Brain microvascular endothelial cell (primary cell): ENCODE measurements around the gene ICOSLG.

Experiments used
- DNase-seq: peaks from one replicate; pipeline ENCODE4 v3.0.0-alpha.2; 2020
- H3K27ac ChIP-seq: fragments of 250-450 bp; sonication (Bioruptor Pico); 2 replicates; pipeline ENCODE4 v1.5.1; 2020; ENCODE audit warnings: mild to moderate bottlenecking, moderate library complexity
- H3K27me3 ChIP-seq: fragments of 250-450 bp; sonication (Bioruptor Pico); replicated peaks from 2 replicates; pipeline ENCODE4 v1.5.1; 2020; ENCODE audit warnings: mild to moderate bottlenecking
- H3K36me3 ChIP-seq: fragments of 250-450 bp; sonication (Bioruptor Pico); replicated peaks from 2 replicates; pipeline ENCODE4 v1.5.1; 2020; ENCODE audit warnings: mild to moderate bottlenecking
- H3K4me3 ChIP-seq: 2 replicates; pipeline ENCODE4 v1.5.1; 2011; ENCODE audit warnings: low read depth, mild to moderate bottlenecking, control low read depth, low read length, moderate library complexity
- in situ Hi-C: cut with HindIII; loops from 2 replicates; pipeline ENCODE4 v1.10.0; 2017; ENCODE audit warnings: low sequenced_read_pairs, low pct_ligation_motif_present
- TF ChIP-seq, protein P1 (sequence below): IDR thresholded peaks from 2 replicates; pipeline ENCODE4 v1.5.1; 2011; ENCODE audit warnings: low read depth, mild to moderate bottlenecking, moderate library complexity, low read length, control low read depth, inconsistent platforms; ENCODE audit errors: missing control alignments

ICOSLG gene

DNA sequence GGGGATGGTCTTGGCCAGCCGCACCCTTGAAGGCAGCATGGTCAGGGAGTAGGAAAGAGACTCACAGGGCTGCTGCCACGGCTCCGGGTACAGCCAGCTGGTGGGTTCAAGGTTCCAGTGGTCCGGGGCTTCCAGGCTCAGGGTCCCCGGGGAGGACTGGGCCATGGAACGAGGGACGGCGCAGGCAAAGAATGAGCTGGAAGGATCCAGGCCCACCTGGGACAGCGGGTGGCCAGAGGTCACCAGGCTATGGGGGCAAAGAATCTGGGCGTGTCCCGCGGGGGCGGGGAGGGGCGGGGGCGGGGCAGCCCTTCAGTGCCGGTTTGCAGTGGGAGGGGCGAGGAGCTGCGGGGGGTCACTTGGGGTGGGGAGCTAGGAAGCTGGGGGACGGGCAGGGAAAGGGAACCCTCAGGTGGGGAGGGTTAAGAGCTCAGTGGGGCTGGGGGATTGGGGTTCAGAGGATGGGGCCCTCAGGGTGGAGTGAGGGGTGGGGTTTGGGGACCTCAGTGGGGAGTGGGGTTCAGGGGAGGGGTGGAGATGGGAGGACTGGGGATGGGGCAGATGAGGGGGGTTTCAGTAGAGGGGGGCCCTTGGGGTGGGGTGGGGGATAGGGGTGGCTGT, 21.0 kb upstream of the ICOSLG start, which contains the start of gene DNMT3L:
DNMT3L (minus strand) TSS at position 223 of the 621 bp plus-strand sequence. CDS start 638 bp downstream, outside the sequence.
- in situ Hi-C loops: no loop called here
- no peaks in the 10 kb centered on the region for H3K36me3 ChIP-seq
- DNase-seq: no peak
- H3K27ac ChIP-seq: no peak within 1 kb of the TSS
- H3K4me3 ChIP-seq: no peak within 1 kb of the TSS
- TF ChIP-seq, protein P1, sequence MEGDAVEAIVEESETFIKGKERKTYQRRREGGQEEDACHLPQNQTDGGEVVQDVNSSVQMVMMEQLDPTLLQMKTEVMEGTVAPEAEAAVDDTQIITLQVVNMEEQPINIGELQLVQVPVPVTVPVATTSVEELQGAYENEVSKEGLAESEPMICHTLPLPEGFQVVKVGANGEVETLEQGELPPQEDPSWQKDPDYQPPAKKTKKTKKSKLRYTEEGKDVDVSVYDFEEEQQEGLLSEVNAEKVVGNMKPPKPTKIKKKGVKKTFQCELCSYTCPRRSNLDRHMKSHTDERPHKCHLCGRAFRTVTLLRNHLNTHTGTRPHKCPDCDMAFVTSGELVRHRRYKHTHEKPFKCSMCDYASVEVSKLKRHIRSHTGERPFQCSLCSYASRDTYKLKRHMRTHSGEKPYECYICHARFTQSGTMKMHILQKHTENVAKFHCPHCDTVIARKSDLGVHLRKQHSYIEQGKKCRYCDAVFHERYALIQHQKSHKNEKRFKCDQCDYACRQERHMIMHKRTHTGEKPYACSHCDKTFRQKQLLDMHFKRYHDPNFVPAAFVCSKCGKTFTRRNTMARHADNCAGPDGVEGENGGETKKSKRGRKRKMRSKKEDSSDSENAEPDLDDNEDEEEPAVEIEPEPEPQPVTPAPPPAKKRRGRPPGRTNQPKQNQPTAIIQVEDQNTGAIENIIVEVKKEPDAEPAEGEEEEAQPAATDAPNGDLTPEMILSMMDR: no peak
- no peaks in the 10 kb centered on the region for H3K27me3 ChIP-seq

DNA sequence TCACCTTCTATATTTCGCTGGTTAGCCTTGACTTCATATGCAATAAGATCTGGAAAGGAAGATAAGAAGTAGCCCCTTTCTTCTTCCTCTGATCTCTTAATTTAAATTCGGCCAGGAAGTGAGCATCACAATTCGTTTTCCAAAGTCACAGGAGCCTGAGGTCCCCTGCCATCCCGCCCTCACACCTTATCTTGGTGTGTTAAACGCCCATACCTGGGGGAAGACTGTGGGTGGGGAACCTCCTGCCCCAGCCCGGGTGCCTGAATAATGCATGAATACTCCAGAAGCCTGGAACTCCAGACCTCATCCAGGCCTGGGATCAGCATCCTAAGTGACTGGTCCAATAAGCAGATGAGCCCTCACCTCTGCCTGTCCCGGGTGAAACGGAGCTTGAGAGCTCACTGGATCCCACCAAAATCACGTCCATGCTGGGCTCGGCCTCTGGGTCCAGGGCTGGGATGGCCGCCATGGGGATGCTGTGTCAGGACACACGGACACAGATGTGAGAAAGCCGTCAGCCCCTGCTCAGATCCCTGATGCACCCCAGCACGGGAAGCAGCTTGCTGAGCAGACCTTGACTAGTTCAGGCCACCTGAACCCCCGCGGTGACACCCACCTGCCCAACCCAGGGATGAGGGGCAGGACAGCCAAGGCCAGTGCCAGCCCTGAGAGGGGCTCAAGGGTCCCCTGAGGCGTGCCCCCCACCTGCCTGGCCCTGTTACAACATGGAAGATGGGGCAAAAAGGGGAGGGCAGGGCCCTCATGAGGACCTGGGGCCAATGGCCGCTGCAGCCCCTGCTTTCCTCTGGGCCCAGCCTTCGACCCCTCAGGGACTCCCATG, 20.3 kb upstream of the ICOSLG start:
- Histone ChIP-seq H3K36me3 (no peaks in the 10 kb centered on the region), H3K4me3 (no peak overlapping the region), H3K27ac (no peak overlapping the region), H3K27me3 (no peaks in the 10 kb centered on the region)
- no peak for DNase-seq
- in situ Hi-C loops: no loop called here
- TF ChIP-seq, protein P1: no peak

DNA sequence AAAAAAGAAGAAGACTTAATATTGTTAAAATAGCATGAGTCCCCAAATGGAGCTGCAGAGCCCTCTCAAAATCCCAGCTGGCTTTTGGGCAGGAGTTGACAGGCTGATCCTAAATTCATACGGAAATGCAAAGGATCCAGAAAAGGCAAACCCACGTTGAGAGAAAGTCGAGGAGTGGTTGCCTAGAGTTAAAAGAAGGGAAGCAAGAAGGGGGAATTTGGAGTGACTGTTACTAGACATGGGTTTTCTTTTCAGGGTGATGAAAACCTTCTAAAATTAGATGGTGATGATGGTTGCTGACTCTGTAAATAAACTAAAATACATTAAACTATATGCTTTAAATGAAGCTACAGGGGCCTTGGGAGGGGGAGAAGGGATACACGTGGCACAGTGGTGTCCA, 19.3 kb upstream of the ICOSLG start:
- in situ Hi-C loops: no loop called here
- no peak for DNase-seq
- TF ChIP-seq, protein P1: no peak

DNA sequence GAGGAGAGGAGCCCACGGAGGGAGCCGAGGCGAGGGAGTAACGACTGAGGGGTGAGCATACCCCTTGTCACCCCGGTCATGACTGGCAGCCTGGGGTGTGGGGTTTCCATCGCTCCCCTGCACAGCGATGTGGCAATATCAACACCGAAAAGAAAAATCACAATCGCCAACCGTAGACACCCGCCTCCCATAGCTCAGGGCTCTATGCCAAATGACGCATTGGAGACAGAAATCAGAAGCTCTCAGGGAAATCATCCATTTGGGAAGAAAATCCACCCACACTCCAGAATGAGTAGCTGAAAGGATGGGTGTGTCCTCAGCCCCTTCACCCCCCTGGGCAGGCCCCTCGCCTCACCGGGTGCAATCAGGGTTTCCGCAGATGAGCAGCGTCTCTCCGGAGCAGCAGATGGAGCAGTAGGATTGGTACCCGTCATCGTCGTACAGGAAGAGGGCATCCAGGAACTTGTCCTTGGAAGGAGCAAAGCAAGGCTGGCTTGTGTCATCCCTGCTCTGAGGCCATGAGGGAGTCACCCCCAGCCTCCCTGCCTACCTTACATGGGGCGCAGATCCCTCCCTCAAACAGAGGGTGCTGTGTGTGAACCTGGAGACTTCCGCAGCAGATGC, 18.5 kb upstream of the ICOSLG start:
- no peak for DNase-seq

More for the DNA sequence above, 19.3 kb upstream of the ICOSLG start:
- Histone ChIP-seq H3K27ac (no peak overlapping the region), H3K36me3 (no peaks in the 10 kb centered on the region), H3K4me3 (no peak overlapping the region), H3K27me3 (no peaks in the 10 kb centered on the region)

DNA sequence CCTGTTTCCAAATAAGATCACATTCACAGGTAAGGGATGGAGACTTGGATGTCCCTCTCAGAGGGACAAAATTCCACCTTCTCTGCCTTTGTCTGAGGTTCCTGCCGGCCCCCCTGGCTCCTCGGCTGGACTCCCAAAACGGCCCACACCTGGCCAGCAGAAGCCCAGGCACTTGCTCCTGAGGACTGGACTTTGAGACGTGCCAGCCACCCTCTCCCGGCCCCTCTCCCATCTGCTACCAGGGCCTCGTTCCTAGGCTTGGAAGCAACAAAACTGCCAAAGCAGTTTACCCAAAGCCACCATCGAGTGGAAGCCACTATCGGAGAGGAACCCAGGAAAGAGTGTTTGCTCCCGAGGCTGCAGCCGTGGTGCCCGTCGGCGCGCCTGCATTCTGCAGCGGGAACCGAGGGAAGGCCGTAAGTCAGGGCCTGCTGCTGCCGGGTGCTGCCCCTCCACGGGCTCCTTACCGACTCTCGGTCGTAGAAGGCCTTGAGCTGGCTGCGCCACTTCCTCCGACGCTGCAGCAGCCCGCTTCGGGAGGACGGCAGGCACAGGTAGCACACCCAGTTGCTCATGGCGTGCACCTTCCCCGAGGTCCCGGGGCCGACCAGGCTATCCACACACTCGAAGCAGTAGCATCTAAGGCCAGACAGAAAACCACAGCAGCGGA, 17.4 kb upstream of the ICOSLG start:
- no peak overlapping the region for H3K4me3 ChIP-seq
- no peak overlapping the region for H3K27ac ChIP-seq
- TF ChIP-seq, protein P1: no peak
- no peak for DNase-seq
- no peaks in the 10 kb centered on the region for H3K27me3 ChIP-seq
- in situ Hi-C loops: no loop called here
- no peaks in the 10 kb centered on the region for H3K36me3 ChIP-seq

More for the DNA sequence above, 18.5 kb upstream of the ICOSLG start:
- in situ Hi-C loops: no loop called here
- Histone ChIP-seq H3K36me3 (no peaks in the 10 kb centered on the region), H3K4me3 (no peak overlapping the region), H3K27ac (no peak overlapping the region), H3K27me3 (no peaks in the 10 kb centered on the region)
- TF ChIP-seq, protein P1: no peak
